ENCODE data around the gene SLCO3A1.

The SLCO3A1 gene

GRCh38 chr15:91826443-91826842 lies 27.1 kb upstream of the SLCO3A1 start:
- POLR2A ChIA-PET: no interaction called here
- TF ChIP-seq CTCF (IDR thresholded peaks at IDR 0.05; ENCODE audit: insufficient read depth, low read length, missing control alignments): no peak
- CTCF ChIA-PET: no interaction called here
- no peak overlapping the region for H3K4me3 ChIP-seq (ENCODE audit: low read depth, low read length)
- no peak for DNase-seq (ENCODE audit: low read depth, low spot score)

GRCh38 chr15:91833056-91833455 lies 20.5 kb upstream of the SLCO3A1 start:
- CTCF ChIA-PET: interaction anchor here (1.3 kb wide), 1 partner anchor 19 kb away, joined by 4 read pairs; no protein-coding TSS in a partner anchor
- no peak for TF ChIP-seq CTCF (IDR thresholded peaks at IDR 0.05; ENCODE audit: insufficient read depth, low read length, missing control alignments)
- DNase-seq (ENCODE audit: low read depth, low spot score): no peak
- H3K4me3 ChIP-seq (ENCODE audit: low read depth, low read length): no peak overlapping the region
- POLR2A ChIA-PET: no interaction called here

GRCh38 chr15:91839867-91840266 lies 13.6 kb upstream of the SLCO3A1 start:
- H3K4me3 ChIP-seq (ENCODE audit: low read depth, low read length): no peak overlapping the region
- TF ChIP-seq CTCF (IDR thresholded peaks at IDR 0.05; ENCODE audit: insufficient read depth, low read length, missing control alignments): no peak
- no peak for DNase-seq (ENCODE audit: low read depth, low spot score)
- ChIA-PET CTCF (interaction anchor here (1.6 kb wide), 1 partner anchor 10 kb away, joined by 7 read pairs; no protein-coding TSS in a partner anchor), POLR2A (no interaction called here)

GRCh38 chr15:91841861-91842260 lies 11.6 kb upstream of the SLCO3A1 start:
- H3K4me3 ChIP-seq (ENCODE audit: low read depth, low read length): no peak overlapping the region
- CTCF ChIA-PET: no interaction called here
- TF ChIP-seq CTCF (IDR thresholded peaks at IDR 0.05; ENCODE audit: insufficient read depth, low read length, missing control alignments): no peak
- DNase-seq (ENCODE audit: low read depth, low spot score): no peak
- POLR2A ChIA-PET: no interaction called here

GRCh38 chr15:91844341-91844740 lies 9.2 kb upstream of the SLCO3A1 start:
- no peak for DNase-seq (ENCODE audit: low read depth, low spot score)
- TF ChIP-seq CTCF (IDR thresholded peaks at IDR 0.05; ENCODE audit: insufficient read depth, low read length, missing control alignments): no peak
- no peak overlapping the region for H3K4me3 ChIP-seq (ENCODE audit: low read depth, low read length)
- CTCF ChIA-PET: interaction anchor here (0.8 to 1.5 kb wide), 4 partner anchors 9 to 233 kb away, joined by 3 to 4 read pairs (median 4); partner anchors contain the start of gene SLCO3A1
- POLR2A ChIA-PET: no interaction called here

GRCh38 chr15:91844928-91845327 lies 8.6 kb upstream of the SLCO3A1 start:
- CTCF ChIA-PET: interaction anchor here (0.8 to 1.2 kb wide), 2 partner anchors 9 to 232 kb away, joined by 4 read pairs; partner anchors contain the start of gene SLCO3A1
- POLR2A ChIA-PET: no interaction called here
- TF ChIP-seq CTCF (IDR thresholded peaks at IDR 0.05; ENCODE audit: insufficient read depth, low read length, missing control alignments): no peak
- no peak for DNase-seq (ENCODE audit: low read depth, low spot score)
- no peak overlapping the region for H3K4me3 ChIP-seq (ENCODE audit: low read depth, low read length)

All from AG04449 (cell line).